ENCODE data around the gene NIPAL4.
A peak's percentile ranks its signal among the peaks of the same experiment; 100 is the strongest.

NIPAL4 gene

GRCh38 chr5:157510682-157511081, 50.7 kb downstream of the NIPAL4 start:
- H3K4me3 ChIP-seq (ENCODE audit: low read depth, low read length), result no peak overlapping the region
- no peaks in the 10 kb centered on the region for H3K4me1 ChIP-seq
- H2AFZ ChIP-seq, result no peak overlapping the region
- no peaks in the 10 kb centered on the region for H3K79me2 ChIP-seq
- TF ChIP-seq, protein P1, sequence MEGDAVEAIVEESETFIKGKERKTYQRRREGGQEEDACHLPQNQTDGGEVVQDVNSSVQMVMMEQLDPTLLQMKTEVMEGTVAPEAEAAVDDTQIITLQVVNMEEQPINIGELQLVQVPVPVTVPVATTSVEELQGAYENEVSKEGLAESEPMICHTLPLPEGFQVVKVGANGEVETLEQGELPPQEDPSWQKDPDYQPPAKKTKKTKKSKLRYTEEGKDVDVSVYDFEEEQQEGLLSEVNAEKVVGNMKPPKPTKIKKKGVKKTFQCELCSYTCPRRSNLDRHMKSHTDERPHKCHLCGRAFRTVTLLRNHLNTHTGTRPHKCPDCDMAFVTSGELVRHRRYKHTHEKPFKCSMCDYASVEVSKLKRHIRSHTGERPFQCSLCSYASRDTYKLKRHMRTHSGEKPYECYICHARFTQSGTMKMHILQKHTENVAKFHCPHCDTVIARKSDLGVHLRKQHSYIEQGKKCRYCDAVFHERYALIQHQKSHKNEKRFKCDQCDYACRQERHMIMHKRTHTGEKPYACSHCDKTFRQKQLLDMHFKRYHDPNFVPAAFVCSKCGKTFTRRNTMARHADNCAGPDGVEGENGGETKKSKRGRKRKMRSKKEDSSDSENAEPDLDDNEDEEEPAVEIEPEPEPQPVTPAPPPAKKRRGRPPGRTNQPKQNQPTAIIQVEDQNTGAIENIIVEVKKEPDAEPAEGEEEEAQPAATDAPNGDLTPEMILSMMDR (IDR thresholded peaks at IDR 0.05), result no peak
- H3K4me2 ChIP-seq (ENCODE audit: low read length), result no peak overlapping the region
- no peaks in the 10 kb centered on the region for H3K27me3 ChIP-seq (ENCODE audit: control insufficient read depth, insufficient read depth, low read length)
- H3K36me3 ChIP-seq (ENCODE audit: control insufficient read depth, insufficient read depth, low read length), result no peaks in the 10 kb centered on the region
- no peak overlapping the region for H3K27ac ChIP-seq
- no peak overlapping the region for H3K9ac ChIP-seq
- H3K9me3 ChIP-seq (ENCODE audit: control insufficient read depth, low read length), result no peaks in the 10 kb centered on the region

GRCh38 chr5:157511651-157512644, 51.9 kb downstream of the NIPAL4 start:
- H3K9me3 ChIP-seq (ENCODE audit: control insufficient read depth, low read length), result no peaks in the 10 kb centered on the region
- no peaks in the 10 kb centered on the region for H3K79me2 ChIP-seq
- no peaks in the 10 kb centered on the region for H3K4me1 ChIP-seq
- H3K9ac ChIP-seq, result no peak overlapping the region
- no peak overlapping the region for H3K4me2 ChIP-seq (ENCODE audit: low read length)
- TF ChIP-seq, protein P1 (IDR thresholded peaks at IDR 0.05), result no peak
- no peak overlapping the region for H2AFZ ChIP-seq
- peak overlapping the region; percentile 30 for H3K27ac ChIP-seq
- H3K36me3 ChIP-seq (ENCODE audit: control insufficient read depth, insufficient read depth, low read length), result no peaks in the 10 kb centered on the region
- no peaks in the 10 kb centered on the region for H3K27me3 ChIP-seq (ENCODE audit: control insufficient read depth, insufficient read depth, low read length)
- H3K4me3 ChIP-seq (ENCODE audit: low read depth, low read length), result no peak overlapping the region

- H3K4me3 ChIP-seq (ENCODE audit: low read depth, low read length), result no peak overlapping the region
- H3K9ac ChIP-seq, result no peak overlapping the region
- no peak overlapping the region for H3K4me2 ChIP-seq (ENCODE audit: low read length)
- H3K36me3 ChIP-seq (ENCODE audit: control insufficient read depth, insufficient read depth, low read length), result no peaks in the 10 kb centered on the region
- H3K79me2 ChIP-seq, result no peaks in the 10 kb centered on the region
- H2AFZ ChIP-seq, result no peak overlapping the region
- TF ChIP-seq, protein P1 (IDR thresholded peaks at IDR 0.05), result no peak
- H3K27ac ChIP-seq, result no peak overlapping the region
- H3K27me3 ChIP-seq (ENCODE audit: control insufficient read depth, insufficient read depth, low read length), result no peaks in the 10 kb centered on the region
- no peaks in the 10 kb centered on the region for H3K9me3 ChIP-seq (ENCODE audit: control insufficient read depth, low read length)
- no peaks in the 10 kb centered on the region for H3K4me1 ChIP-seq
Measured at GRCh38 chr5:157513182-157513581, 53.2 kb downstream of the NIPAL4 start.

DNA sequence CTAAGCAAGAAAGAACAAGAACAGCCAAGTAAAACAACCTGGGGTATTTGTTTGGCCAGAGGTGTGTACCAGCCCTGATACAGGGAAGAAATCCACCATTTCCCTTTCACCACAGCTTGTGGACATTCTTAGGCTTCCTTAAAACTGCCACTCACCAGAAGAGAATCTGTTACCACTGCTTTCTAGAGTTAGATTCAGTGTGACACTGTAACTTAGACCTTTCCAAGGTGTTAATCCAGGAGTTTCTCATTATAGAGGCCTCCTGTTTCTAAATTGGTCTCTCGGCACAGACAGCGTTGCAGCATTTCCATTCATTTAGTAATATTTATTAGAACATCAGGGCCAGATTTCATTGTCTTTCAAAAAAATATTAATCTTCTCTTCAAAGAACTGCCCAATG, 55.0 kb downstream of the NIPAL4 start:
- TF ChIP-seq, protein P1 (IDR thresholded peaks at IDR 0.05), result no peak
- H3K79me2 ChIP-seq, result no peaks in the 10 kb centered on the region
- no peaks in the 10 kb centered on the region for H3K36me3 ChIP-seq (ENCODE audit: control insufficient read depth, insufficient read depth, low read length)
- H3K4me1 ChIP-seq, result no peaks in the 10 kb centered on the region
- no peak overlapping the region for H3K27ac ChIP-seq
- H3K9ac ChIP-seq, result no peak overlapping the region
- H3K27me3 ChIP-seq (ENCODE audit: control insufficient read depth, insufficient read depth, low read length), result no peaks in the 10 kb centered on the region
- no peak overlapping the region for H3K4me2 ChIP-seq (ENCODE audit: low read length)
- no peak overlapping the region for H2AFZ ChIP-seq
- no peaks in the 10 kb centered on the region for H3K9me3 ChIP-seq (ENCODE audit: control insufficient read depth, low read length)
- no peak overlapping the region for H3K4me3 ChIP-seq (ENCODE audit: low read depth, low read length)

All from parathyroid adenoma (tissue), 2 donors.